Left lung (tissue), 10 donors: ENCODE data around the gene NPC2. TPM values are rescaled to one million over a fixed set of nuclear protein-coding genes. Genes with fewer than 3 reads are reported as not detected.

ENCODE experiments used
- ATAC-seq: fragments of 200-7000 bp; cut with Tn5 transposase; one replicate; pipeline ENCODE4 v1.9.1; 2020; ENCODE audit warnings: moderate library complexity
- DNase-seq, 4 donors: peaks; one replicate each; pipeline ENCODE4 v3.0.0-alpha.2; 2013 to 2020
- H3K27ac ChIP-seq, 2 donors: fragments of 200-600 bp; sonication (generic) in 1 of 2; one replicate each; pipeline versions ENCODE4 v1.5.0 to v1.8.0; 2020 to 2021
- H3K27me3 ChIP-seq, 2 donors: fragments of 200-600 bp; sonication (generic) in 1 of 2; one replicate each; pipeline versions ENCODE4 v1.5.0 to v1.8.0; 2020 to 2021
- H3K36me3 ChIP-seq, 2 donors: fragments of 200-600 bp; sonication (generic) in 1 of 2; one replicate each; pipeline versions ENCODE4 v1.5.0 to v1.8.0; 2020 to 2021
- H3K4me1 ChIP-seq, 2 donors: fragments of 200-600 bp; one replicate each; pipeline ENCODE4 v1.8.0; 2021
- H3K4me3 ChIP-seq, 2 donors: fragments of 200-600 bp; sonication (generic) in 1 of 2; one replicate each; pipeline versions ENCODE4 v1.5.0 to v1.8.0; 2020 to 2021; ENCODE audit warnings: mild to moderate bottlenecking in 1 of 2
- H3K9me3 ChIP-seq, 2 donors: fragments of 200-600 bp; sonication (generic) in 1 of 2; one replicate each; pipeline versions ENCODE4 v1.5.0 to v1.8.0; 2020 to 2021
- CTCF ChIP-seq, 2 donors: fragments of 200-600 bp; sonication (generic) in 1 of 2; IDR thresholded peaks; one replicate each; pipeline versions ENCODE4 v1.5.0 to v1.8.0; 2021; ENCODE audit warnings: antibody characterized with exemption in 2 of 2
- intact Hi-C, 2 donors: fragments of 100-400 bp; cut with DNase I; formaldehyde crosslinking; loops; one replicate each; pipeline versions ENCODE4 v1.11.2 to v1.14.2; 2022
- polyA plus RNA-seq, 6 donors: library from polyadenylated mRNA; unstranded; fragments of 120-200 nt; gene quantifications; one replicate each; pipeline ENCODE4 v1.2.1, GENCODE V29; 2013; ENCODE audit not compliant: insufficient read length in 6 of 6
- total RNA-seq, 2 donors: library from RNA; stranded (reverse); fragmentation: NEBNext Ultra II Directional; extraction: Animal tissue kit (Norgen Biotek cat#: 25700); gene quantifications; one replicate each; pipeline ENCODE4 v1.2.1, GENCODE V29; 2021
- donor health status: DM: no; HTN: yes; CAD: no.
- donor health status: DM: no; HTN: no; CAD: no.

The NPC2 gene
- total and polyA plus RNA-seq, 8 donors: 776 to 1,413 (median 995) TPM

GRCh38 chr14:74504412-74504811 lies 11.3 kb upstream of the NPC2 start:
- no peak for DNase-seq
- H3K36me3 ChIP-seq: peaks cover 0 to 9% of the 10 kb centered on the region in 2 donors
- no peak for ATAC-seq
- TF ChIP-seq CTCF (IDR thresholded peaks at IDR 0.05): no peak
- H3K27me3 ChIP-seq: peaks cover 0 to 8% of the 10 kb centered on the region in 2 donors
- no peak overlapping the region for H3K4me3 ChIP-seq
- H3K27ac ChIP-seq: no peak overlapping the region
- H3K9me3 ChIP-seq: no peaks in the 10 kb centered on the region
- intact Hi-C loops: loop anchor here in 1 of 2 donors (10.0 kb wide), 1 partner anchor 110 kb away; the partner anchor contains the start of gene LTBP2
- peaks cover 0 to 5% of the 10 kb centered on the region in 2 donors for H3K4me1 ChIP-seq

DNA sequence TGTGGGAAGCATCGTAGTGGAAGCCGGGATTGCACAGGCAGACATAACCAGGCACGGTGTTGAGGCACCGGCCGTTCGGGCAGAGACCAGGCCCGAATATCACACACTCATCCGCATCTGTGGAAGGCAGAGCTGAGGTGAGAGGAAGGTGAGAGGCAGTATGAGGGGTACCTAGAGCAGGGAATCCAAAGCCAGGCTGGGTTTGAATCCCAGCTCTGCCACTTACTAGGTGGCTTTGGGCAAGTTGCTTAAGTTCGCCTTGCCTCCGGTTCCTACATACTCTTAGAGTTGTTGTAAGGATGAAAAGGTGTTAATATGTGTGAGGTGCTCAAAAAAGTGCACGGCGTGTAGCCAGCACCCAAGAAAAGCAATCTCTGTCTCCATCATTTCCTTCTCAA lies 10.8 kb upstream of the NPC2 start:
- ATAC-seq: no peak
- Histone ChIP-seq H3K9me3 (no peaks in the 10 kb centered on the region), H3K4me3 (no peak overlapping the region), H3K27ac (no peak overlapping the region), H3K27me3 (peaks cover 0 to 7% of the 10 kb centered on the region in 2 donors), H3K4me1 (peaks cover 0 to 5% of the 10 kb centered on the region in 2 donors), H3K36me3 (peaks cover 0 to 9% of the 10 kb centered on the region in 2 donors)
- no peak for TF ChIP-seq CTCF (IDR thresholded peaks at IDR 0.05)
- DNase-seq: peak in 1 of 4 donors; percentile 23
- intact Hi-C loops: loop anchor here in 1 of 2 donors (10.0 kb wide), 1 partner anchor 111 kb away; the partner anchor contains the start of gene LTBP2

DNA sequence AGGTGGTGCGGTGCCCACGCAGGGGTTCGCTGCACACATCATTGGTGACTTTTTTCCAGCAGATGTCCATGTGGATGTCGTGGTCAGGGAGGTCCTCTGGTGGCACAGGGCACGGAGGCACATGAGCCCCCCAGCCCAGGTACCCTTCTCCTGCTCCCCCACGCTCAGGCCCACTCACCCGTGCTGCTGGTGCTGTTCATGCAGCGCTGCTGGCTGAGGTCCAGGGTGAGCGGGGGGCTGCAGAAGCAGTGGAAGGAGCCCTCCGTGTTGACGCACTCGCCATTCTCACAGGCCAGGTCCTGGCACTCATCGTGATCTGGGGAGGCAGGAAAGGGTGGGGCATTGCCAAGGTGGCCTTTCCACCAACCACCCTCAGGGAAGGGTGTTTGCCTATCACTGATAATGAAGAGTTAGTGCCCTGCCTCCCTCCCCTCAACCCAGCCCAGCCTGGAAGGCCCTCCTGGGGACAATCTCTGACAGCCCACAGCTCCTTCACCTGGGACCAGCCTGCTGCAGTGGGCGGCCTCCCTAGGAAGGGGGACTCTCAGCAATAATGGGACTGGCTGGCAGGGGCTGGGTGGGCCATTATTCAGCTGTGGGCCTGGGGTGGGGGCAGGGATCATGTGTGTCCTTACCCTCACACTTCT lies 10.3 kb upstream of the NPC2 start:
- H3K27ac ChIP-seq: no peak overlapping the region
- peaks cover 0 to 9% of the 10 kb centered on the region in 2 donors for H3K36me3 ChIP-seq
- no peaks in the 10 kb centered on the region for H3K9me3 ChIP-seq
- ATAC-seq: no peak
- no peak for DNase-seq
- intact Hi-C loops: loop anchor here in 1 of 2 donors (10.0 kb wide), 1 partner anchor 111 kb away; the partner anchor contains the start of gene LTBP2
- peaks cover 0 to 5% of the 10 kb centered on the region in 2 donors for H3K4me1 ChIP-seq
- peaks cover 0 to 1% of the 10 kb centered on the region in 2 donors for H3K27me3 ChIP-seq
- no peak for TF ChIP-seq CTCF (IDR thresholded peaks at IDR 0.05)
- no peak overlapping the region for H3K4me3 ChIP-seq

DNA sequence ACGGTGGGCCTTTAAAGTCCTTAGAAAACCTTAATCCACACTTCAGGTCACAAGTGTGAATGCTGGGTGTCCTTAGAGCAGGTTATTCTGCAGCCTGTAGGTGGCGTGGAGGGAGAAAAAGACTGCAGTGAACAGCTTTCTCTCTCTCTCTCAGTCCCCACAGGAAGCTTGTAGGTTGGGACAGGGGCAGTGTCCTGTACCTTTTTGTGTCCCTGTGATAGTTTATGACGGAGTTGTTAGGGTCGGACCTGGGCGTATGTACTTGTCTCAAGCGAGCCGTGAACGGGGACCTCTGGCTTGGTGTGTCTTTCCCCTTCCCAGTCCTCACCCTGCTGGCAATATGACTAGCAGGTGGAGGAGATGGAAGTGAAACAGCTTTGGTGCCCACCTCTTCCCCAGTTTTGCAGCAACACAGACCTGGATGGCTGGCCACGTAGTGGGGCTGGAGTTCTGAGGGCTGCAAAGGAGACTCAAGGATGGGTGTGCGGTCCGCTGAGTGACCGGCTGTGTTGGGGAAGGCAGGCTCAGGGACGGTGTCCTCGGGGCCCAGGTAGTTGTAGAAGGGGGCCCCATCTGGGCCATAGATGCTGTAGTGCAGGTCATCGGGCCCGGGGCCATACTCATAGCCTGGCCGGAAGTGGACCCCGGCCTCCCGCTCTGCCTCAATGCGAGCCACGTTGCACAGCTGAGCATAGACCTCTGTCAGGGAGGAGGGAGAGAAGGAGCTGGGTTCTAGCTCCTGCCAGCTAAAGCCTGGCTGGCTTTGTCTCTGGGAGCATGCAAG lies 9.3 kb upstream of the NPC2 start:
- peaks cover 0 to 9% of the 10 kb centered on the region in 2 donors for H3K36me3 ChIP-seq
- no peak overlapping the region for H3K4me3 ChIP-seq
- no peaks in the 10 kb centered on the region for H3K27me3 ChIP-seq
- no peak for DNase-seq
- peak; percentile 73 for ATAC-seq
- no peaks in the 10 kb centered on the region for H3K9me3 ChIP-seq
- intact Hi-C loops: loop anchor here in 1 of 2 donors (10.0 kb wide), 1 partner anchor 112 kb away; the partner anchor contains the start of gene LTBP2
- H3K27ac ChIP-seq: no peak overlapping the region
- H3K4me1 ChIP-seq: peaks cover 0 to 5% of the 10 kb centered on the region in 2 donors
- TF ChIP-seq CTCF (IDR thresholded peaks at IDR 0.05): peak in 1 of 2 donors; percentile 18

- no peak for TF ChIP-seq CTCF (IDR thresholded peaks at IDR 0.05)
- peaks cover 0 to 11% of the 10 kb centered on the region in 2 donors for H3K36me3 ChIP-seq
- DNase-seq (no peak), ATAC-seq (no peak)
- H3K9me3 ChIP-seq: no peaks in the 10 kb centered on the region
- H3K27ac ChIP-seq: no peak overlapping the region
- no peaks in the 10 kb centered on the region for H3K27me3 ChIP-seq
- peaks cover 0 to 5% of the 10 kb centered on the region in 2 donors for H3K4me1 ChIP-seq
- H3K4me3 ChIP-seq: no peak overlapping the region
- intact Hi-C loops: loop anchor here in 1 of 2 donors (10.0 kb wide), 1 partner anchor 113 kb away; the partner anchor contains the start of gene LTBP2
Observed at GRCh38 chr14:74501691-74502090, 8.6 kb upstream of the NPC2 start.
